ENCODE measurements around the gene THSD7A.

THSD7A gene, protein sequence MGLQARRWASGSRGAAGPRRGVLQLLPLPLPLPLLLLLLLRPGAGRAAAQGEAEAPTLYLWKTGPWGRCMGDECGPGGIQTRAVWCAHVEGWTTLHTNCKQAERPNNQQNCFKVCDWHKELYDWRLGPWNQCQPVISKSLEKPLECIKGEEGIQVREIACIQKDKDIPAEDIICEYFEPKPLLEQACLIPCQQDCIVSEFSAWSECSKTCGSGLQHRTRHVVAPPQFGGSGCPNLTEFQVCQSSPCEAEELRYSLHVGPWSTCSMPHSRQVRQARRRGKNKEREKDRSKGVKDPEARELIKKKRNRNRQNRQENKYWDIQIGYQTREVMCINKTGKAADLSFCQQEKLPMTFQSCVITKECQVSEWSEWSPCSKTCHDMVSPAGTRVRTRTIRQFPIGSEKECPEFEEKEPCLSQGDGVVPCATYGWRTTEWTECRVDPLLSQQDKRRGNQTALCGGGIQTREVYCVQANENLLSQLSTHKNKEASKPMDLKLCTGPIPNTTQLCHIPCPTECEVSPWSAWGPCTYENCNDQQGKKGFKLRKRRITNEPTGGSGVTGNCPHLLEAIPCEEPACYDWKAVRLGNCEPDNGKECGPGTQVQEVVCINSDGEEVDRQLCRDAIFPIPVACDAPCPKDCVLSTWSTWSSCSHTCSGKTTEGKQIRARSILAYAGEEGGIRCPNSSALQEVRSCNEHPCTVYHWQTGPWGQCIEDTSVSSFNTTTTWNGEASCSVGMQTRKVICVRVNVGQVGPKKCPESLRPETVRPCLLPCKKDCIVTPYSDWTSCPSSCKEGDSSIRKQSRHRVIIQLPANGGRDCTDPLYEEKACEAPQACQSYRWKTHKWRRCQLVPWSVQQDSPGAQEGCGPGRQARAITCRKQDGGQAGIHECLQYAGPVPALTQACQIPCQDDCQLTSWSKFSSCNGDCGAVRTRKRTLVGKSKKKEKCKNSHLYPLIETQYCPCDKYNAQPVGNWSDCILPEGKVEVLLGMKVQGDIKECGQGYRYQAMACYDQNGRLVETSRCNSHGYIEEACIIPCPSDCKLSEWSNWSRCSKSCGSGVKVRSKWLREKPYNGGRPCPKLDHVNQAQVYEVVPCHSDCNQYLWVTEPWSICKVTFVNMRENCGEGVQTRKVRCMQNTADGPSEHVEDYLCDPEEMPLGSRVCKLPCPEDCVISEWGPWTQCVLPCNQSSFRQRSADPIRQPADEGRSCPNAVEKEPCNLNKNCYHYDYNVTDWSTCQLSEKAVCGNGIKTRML (N-terminal part only)

DNA sequence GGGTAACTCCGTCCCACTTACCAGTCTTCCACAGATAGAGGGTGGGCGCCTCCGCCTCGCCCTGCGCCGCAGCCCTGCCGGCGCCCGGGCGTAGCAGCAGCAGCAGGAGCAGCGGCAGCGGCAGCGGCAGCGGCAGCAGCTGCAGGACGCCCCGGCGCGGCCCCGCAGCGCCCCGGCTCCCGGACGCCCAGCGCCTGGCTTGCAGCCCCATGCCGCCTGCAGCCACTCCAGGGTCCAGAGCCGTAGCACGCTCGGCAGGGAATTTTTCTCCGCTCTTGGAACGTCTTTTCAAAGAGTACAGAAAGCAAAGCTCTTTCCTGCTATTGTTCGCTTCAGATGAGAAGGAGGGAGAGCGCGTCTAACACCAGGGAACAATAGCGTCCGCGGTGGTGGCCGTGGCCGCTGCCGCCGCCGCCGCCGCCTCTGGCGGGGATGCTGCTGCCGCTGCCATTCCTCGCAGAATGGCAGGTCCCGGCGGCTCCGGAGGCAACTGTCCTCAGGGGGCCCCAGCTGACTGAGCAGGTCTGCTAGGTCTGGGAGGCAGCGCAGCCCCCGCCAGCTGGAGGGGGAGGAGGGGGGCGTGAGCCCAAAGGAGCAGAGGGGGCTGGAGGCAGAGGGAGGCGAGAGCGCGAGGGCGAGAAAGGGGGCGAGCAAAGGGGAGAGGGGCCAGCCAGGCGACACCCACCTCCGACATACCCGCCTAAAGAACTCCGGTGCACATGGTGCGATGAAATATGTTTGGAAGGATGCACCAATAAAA, at the start of gene THSD7A:
THSD7A (minus strand) TSS at position 463 of the 760 bp plus-strand sequence; CDS start at position 211, 252 bp downstream.
- DNase-seq (ENCODE audit: low read depth in 2 of 2), result no peak

DNA sequence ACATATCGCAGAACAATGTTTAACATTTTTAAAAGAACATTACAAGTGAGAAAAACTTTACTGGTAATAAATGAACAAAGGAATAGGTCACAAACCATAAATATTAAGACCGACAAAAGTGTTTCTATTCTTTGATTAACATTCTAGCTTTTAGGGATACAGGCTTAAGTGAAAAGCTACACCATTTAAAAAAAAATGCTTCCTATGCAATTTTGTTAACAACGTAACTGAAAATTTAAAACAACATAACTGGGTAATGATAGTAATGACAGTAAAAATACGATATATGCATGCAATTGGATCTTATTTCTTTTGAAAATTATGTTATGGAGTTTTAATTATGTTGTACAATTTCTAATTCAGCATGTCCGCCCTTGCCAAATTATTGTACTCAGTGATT, 49.7 kb upstream of the THSD7A start:
- DNase-seq (ENCODE audit: low read depth in 2 of 2), result no peak

DNA sequence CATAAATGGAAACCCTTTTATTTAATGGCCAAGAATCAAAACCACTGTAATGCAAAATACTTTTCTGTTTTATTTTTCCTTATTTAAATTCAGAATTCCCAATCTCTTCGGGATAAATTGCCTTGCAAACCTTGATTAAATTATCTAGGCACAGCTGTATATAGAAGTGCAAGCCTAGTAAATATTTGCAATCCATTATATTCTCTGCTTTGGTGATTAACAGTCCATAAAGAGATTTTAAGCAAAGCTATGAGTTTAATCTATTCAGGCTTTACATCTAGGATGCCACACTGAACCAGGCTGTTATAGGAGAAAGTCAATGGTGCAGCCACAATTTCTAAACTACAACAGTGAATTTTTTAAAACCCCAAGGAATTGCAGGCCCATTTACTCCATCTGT, 43.6 kb upstream of the THSD7A start:
- no peak for DNase-seq (ENCODE audit: low read depth in 2 of 2)

DNA sequence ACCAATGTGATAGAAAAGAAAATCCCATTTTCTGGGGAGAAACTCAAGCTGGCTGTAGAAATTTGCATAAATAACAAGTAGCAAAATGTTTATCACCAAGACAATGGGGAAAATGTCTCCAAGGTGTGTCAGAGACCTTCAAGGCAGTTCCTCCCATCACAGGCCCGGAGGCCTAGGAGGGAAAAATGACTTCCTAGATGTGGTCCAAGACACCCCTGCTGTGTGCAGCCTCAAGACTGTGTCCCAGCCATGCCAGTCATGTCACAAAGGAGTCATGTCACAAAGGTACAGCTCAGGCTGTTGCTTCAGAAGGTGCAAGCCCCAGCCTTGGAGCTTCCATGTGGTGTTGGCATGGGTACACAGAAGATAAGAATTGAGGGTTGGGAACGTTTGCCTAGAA, 33.7 kb upstream of the THSD7A start:
- DNase-seq (ENCODE audit: low read depth in 2 of 2), result no peak

DNA sequence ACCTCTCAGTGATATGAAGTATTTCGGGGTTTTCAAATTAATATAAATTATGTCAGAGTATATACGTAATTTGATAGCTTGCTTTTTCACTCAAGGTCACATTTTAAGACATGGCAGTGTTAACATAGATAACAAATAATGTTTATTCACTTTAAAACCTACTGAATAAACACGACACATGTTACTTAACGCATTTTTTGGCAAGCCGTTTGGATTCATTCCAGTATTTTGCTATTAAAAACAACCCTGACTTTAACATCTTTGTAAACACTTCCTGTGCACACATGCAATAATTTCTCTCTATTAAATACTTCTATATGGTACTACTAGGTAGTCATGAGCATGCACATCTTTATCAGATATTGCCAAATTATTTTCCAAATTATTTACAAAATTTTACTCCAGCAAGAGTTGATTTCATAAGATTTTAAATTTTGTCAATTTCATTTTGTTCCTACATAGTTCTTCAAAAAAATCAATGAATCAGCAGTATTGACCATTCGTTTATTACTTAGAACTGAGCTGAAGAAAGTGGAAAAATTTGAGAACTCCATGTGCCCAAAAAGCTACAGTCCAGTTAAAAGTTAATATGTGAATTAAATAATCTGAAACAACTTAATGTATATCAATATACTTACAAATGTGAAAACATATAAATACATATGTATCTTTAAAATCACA, 26.8 kb upstream of the THSD7A start:
- no peak for DNase-seq (ENCODE audit: low read depth in 2 of 2)

DNA sequence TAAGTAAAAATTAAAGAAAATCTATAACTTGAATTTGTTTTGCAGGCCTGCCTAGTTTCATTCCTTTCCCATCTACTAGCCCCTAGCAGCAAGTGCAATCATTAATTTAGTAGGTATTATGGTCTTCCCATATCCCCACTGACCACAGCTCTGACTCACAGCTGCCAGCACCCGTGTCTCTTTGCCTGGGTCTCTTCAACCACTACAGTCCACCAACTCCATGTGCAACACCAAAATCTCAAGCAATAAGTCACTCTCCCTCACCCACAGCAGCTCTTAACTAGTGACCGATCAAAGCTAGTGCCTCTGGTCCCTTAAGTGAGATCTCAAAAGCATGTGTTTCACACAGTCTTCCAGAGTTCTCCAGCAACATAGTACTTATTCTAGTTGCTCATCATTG, 26.0 kb upstream of the THSD7A start:
- DNase-seq (ENCODE audit: low read depth in 2 of 2), result no peak

DNA sequence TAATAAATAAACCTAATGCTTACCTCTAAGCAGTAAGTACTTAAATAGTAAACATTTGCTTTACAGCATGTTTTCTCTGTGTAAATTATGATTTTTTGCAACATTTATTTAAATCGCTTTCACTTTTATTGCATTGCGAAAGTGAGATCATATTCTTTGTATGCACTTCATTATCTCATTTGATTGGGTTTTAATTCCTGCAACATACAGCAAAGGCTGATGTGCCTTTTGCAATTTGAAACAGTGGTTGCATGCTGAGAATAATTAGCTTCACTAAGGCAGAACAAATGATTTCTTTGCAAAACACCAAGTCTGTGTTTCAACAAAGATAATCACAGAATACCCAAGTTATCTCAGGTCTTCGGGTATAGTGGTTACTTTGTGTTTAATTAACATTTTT, 16.3 kb upstream of the THSD7A start:
- no peak for DNase-seq (ENCODE audit: low read depth in 2 of 2)

DNA sequence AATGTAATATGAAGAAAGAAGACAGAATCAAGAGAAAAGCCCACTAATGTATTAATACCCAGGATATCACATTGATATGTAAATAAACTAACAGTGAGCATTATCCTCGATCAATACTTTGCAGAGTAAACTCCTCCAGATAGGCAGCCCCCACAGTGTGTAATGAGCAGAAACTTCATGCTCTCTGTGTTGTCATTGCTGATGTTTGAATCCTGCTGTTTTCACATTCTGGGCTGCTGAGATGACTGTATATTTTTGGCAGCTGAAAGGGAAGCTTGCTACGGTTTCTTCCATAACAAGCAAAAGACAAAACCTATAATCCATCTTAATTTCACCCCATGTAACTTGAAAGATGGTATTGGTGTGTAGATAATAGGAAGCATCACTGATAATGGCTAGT, 15.3 kb upstream of the THSD7A start:
- no peak for DNase-seq (ENCODE audit: low read depth in 2 of 2)

DNA sequence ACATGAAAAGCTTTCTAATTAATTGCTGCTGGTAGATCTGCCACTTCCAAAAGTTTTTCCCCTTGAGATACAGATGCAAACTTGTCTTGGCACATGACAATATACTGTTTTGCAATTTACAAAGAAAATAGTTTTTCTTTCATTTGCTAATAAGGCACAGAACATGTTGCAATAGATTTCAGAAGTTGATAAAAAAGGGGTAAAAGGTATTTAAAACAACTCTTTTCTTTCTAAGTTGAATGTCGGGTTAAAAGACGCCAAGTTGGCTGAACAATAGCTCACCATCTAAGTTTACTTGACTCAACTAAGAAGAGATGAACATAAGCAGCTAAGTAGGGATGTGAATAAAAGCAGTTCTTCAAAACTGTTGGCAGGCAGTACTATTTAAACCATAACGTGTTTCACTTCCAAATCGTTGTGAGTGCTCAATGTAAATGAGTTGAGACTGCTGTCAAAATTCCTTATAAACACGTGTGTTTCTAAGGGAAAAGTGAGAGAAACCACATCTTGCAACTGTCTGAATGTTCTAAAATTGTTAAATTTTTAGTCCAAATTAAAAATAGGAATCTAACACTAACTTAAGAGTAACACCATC, 14.5 kb upstream of the THSD7A start:
- no peak for DNase-seq (ENCODE audit: low read depth in 2 of 2)

DNA sequence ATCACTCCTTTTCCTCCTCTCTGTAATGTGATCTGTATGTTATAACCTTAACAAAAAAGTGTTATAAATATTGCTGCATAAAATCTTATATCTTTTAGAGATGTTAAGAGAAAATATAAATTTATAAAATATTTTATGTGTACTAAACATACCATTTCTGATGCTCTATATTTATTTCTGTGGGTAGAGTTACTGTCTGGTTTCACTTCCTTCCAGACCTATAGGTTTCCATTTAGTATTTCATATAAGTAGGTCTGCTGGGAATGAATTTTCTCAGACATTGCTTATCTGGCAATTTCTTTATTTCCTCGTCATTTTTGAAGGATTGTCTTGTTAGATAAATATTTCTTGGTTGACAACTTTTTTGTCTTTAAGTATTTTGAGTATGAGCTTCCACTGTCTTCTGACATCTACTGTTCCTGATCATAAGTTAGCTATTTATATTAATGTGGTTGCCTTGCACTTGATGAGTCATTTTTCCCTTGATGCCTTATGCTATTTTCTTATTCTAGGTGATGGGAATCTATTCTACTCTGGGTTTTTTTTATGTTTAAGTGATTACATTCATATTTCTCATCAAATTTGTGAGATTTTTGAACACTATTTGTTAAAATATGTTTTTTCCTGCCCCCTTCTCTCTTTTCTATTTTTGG, 11.2 kb upstream of the THSD7A start:
- DNase-seq (ENCODE audit: low read depth in 2 of 2), result no peak

DNA sequence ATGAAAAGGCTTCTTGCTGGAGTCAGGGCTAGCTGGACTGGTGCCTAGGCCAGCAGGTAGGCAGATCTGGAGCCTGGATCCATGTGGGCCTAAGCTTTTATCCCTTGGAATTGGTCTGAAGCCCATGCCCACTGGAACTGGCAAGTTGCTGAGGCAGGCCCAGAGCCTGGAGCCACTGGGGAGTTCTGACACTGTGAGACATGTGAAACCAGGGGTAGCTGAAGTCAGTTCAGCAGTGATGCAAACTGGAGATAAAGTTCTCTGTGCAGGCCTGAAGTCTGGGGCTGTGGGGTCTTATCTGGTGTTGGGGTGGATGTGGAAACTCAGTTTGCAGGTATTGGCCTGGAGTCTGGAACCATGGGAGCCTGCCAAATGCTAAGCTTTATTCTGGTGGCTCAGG, 9.7 kb upstream of the THSD7A start:
- no peak for DNase-seq (ENCODE audit: low read depth in 2 of 2)

DNA sequence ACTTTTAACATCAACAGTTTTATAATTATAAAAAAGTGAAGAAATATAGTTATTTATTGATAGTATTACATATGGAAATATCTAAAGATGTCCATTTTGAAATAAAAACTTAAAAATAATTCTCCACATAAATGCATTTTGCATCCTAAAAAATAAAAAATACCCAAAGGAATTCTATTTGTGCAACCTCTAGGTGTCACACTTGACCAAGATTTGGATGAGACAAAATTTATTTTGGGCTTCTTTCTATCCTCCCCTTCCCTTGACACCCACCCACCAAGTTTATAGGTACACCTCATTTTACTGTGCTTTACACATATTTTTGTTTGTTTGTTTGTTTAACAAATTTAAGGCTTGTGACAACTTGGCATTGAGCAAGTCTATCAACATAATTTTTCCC, 3.3 kb upstream of the THSD7A start:
- no peak for DNase-seq (ENCODE audit: low read depth in 2 of 2)

DNA sequence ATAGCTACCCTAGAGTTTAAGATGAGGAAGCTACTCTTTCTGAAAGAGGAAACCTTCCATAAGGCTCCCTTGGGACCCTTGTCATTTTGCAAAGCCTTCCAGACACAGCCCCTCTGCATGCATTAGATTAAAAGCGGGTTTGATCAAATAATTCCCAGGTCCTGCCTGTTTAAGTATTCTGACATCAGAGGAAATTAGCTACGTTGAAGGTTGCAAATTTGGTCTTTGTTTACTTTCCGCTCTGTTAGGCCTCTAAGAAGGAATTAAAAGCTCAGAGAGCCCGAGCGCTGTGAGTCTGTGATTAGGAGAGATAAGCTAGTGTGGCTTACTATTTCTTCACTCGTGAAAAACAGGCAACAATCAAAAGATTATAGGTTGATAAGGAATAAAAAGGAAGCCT, 1.4 kb upstream of the THSD7A start:
- DNase-seq (ENCODE audit: low read depth in 2 of 2), result no peak

DNA sequence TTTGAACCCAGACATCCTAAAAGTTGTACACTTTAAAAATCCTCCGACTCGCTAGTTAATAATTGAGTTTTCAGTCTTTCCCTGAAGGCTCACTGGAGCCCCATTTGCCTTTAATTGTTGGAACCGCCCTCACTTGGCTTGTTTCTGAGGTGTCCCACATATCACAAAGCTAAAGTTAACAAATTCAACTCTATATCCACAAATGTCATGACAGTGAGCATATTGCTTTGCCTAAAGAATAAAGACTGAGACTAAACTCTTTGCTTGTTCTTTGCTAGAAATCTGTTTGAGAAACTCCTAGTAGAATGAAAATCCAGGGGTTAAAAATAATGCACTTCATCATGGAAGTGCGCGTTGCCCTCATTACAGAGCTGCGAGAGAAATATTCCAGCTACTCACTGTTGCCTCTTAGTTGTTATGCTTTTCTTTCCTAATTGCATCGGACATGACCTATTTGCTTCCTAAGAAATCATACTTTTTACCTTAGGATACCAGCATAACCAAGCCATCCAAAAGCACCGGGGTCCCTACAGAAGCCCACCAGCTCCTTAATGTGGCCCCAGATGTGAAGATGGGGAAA, 752 bp downstream of the THSD7A start:
- no peak for DNase-seq (ENCODE audit: low read depth in 2 of 2)

DNA sequence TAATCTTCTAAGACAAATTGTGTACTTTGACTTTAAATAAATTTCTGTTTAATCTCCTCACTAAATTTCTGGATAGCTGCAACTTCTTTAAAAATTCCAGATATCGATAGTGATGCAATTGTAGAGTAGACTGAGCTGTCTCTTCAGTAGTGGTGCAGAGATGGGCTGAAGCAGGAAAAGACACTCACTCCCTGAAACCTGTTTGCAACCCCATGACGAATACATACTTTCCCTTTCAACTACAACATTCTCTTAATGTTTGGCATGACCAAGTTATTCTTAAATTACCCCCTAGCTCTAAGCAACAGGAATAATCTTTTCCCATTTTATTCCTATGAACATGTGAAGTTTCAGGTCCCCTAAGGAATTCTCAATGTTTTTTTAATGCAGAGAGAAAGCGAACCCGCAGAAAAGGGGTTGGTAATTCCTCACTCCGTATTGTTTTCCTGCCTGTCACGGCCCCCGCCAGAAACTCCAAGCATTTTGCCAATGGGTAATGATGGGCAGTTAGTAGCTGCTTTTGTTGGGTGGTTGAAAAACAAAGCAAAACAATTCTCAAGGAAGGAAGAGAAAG, 1.3 kb downstream of the THSD7A start:
- no peak for DNase-seq (ENCODE audit: low read depth in 2 of 2)

DNA sequence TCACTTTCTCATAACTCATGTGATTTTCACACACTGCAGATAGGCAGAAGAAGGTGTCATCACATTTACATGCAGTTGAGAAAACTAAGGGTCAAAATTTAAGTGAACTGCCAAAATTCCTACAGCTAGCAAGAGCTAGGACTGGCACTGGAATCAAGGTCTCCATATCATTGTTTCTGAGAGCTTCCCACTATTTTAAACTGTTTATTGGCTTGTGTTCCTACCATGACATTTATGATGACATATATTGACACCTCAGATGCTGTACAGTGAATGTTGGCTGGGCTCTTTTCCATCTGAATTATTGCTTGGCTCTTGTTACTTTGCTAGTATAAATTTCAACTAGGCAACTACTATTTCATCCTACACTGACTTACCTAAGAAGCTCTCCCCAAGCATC, 2.0 kb downstream of the THSD7A start:
- no peak for DNase-seq (ENCODE audit: low read depth in 2 of 2)

DNA sequence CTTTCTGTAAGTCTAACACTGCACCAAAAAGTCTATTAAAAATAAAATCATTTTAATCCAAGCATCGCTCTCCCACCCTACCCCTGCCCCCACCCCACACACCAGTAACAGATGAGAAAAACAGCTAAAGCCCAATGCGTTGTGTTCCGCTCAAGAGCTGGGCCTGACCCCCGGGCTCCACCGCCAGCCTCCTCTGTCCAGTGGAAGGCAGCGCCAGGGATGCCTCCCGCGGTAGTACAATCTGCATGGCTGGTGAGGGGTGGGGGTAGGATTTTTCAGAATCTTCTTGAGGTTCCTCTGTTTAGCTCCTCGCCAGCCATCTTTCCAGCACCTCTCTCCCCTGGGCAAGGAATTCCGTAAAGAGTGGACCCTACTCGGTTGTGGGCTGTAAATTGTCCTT, 12.1 kb downstream of the THSD7A start:
- DNase-seq (ENCODE audit: low read depth in 2 of 2), result no peak

DNA sequence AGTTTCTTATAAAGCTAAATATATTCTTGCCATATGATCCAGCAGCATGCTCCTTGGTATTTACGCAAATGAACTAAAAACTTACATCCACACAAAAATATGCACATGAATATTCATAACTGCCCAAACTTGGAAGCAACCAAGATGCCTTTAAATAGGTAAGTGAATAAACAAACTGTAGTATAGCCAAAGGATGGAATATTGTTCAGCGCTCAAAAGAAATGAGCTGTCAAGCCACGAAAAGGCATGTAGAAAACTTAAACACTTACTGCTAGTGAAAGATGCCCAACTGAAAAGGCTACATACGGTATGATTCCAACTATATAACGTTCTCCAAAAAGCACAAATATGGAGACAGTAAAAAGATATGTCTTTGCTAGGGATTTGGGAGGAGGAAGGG, 12.7 kb downstream of the THSD7A start:
- DNase-seq (ENCODE audit: low read depth in 2 of 2), result no peak

DNA sequence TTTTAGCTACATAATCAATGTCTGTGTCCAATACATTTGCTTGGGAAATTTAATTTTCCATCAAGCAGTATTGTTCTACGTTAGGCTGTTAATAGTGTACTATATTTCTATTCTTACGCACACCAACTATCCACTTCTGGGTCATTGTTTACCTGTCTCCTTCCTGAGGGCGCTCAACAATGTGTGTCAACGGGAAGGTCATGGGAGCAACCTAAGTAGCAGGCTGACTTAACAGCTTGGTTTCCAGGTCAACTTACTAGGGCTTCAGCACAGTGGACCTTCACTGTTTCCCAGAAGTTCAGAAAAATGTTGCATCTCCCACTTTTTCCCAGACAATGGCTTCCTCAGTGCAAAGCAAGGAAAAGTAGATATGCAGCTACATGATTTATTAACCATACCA, 13.7 kb downstream of the THSD7A start:
- no peak for DNase-seq (ENCODE audit: low read depth in 2 of 2)
